ENCODE results near the gene VOPP1.

VOPP1 gene

DNA sequence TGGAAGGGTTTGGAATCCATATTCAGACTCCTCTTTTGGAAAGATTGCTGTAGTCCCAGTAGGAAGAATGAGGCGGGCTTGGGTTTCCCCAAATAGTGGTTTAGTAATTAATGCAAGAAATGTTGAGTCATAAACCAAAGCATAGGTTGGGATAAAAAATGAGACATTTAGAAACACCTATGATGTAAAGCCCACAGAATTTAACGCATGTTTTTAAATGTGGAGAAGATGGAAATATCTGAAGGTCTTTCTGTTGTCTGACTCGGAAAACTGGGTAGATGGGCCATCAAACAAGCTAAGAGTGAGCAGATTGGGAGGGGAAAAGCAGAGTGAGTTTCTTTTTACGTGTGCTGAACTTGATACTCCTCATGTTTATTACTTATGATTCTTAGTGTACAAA lies 145.0 kb downstream of the VOPP1 start:
- no peak for DNase-seq

DNA sequence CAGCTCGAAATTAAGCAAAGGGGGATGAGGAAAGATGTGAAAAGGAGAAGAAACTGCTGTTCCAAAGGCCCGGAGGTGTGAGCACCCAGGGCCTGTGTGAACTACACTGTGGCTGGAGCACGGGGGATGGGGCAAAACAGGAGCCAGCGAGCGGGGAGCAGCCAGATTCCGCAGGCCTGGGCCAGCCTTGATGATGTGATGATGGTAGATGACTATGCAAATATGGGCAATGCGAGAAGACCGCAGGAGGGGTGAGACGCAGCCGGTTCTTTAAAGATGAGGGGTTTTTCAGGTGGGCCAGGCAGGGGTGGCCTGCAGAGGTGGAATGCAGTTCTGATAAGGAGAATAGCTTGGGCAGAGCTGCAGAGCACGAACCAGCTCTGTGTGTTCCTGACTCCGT lies 145.6 kb downstream of the VOPP1 start:
- no peak for DNase-seq

DNA sequence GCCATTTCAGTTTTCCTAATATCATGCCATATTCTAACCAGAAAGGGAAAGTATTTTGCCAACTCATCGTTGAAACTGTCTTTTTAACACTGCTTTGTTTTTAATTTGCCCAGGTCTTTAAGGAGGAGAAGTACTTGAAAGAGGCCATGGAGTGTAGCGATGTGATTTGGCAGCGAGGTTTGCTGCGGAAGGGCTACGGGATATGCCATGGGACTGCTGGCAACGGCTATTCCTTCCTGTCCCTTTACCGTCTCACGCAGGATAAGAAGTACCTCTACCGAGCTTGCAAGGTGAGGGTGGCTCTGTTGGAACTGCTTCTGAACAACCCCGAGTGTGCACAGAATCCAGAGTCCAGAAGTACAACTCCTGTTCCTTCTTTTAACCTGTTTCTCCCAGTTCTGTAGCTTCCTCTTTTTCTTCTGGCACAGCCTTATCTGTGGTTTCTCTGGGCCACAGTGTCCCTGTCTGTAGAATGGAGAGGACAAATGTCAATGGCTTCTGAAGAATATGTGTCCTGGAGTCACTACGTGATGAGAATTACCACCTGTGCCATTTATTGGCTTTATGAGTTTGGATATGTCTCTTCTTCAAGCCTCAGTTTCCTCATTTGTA lies 147.1 kb downstream of the VOPP1 start:
- DNase-seq: no peak

DNA sequence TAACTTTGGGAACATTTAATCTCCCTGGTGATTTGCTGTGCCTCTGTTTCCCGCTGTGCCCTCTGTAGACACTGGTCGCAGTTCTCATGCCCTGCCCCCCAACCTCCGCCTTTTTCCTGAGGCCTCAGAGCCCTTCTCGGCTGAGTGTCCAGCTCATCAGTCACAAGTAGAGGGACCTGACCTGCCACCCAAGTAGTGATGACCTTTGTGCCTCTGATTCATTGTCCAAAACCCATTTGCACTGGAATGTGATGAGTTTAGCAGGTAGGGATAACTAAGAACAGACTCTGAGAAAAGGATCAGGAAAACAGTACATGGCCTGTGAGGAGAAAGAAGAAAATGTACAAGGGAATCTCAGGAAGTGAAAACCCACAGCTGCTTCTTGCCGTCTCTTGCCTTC lies 148.4 kb downstream of the VOPP1 start:
- DNase-seq: no peak

DNA sequence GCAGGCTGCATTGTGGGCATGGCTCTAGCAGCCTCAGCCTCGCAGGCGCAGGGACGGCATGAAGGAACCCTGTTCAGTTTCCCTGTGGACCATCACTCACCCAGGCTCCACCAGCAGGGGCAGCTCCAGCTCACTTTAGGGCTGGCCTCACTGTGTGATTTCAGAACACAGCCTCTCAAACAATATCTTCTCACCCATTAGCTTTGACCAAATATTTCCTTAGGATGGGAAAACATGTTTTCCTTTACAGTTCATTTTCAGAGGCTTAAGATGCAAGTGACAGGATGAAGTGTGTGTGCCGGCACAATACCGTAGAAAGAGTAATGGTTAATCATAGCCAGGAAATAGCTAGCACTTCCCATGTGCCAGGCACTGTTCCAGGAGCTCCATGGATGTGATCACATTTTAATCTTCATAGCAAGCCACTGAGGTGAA lies 149.0 kb downstream of the VOPP1 start:
- no peak for DNase-seq
